Measurements from ENCODE around the gene ATF7IP2. TPM values are rescaled to one million over a fixed set of nuclear protein-coding genes. Genes with fewer than 3 reads are reported as not detected.

Gene ATF7IP2
- total and polyA plus RNA-seq, 2 of the 13 experiments (the other 11 are each of a cell fraction or from before 2014, with no cell fraction given), result 117 to 217 TPM

DNA sequence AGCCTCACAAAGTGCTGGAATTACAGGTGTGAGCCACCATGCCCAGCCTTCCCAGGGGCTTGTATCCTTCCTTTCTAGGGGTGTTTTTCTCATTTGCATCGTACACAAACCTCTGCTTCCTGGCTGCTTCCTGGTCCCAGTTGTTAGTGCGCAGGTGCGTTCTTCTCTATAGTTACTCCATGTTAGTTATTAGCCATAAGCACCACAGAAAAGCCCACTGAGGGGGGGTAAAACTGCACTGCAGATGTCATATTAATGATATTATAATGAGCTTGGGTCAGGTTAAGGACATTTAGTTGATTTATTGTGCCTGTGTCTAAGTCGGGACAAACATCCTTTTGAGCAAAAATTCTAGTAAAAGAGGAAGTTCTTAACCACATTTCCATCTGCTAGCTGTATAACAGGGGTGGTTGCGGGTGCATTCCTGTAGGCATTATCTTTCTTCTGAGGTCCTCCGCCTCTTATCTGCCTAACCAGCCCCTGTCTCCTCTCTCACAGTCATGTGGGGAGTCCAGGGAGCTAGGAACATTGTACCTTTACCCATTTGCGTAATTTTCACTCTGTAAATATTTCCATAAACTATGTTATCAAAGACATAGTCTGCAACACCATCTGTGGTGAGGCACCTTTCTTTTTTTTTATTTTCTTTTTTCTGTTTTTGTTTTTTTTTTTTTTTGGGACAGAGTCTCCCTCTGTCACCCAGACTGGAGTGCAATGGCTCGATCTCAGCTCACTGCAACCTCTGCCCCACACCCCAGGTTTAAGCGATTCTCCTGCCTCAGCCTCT lies 23.6 kb upstream of the ATF7IP2 start (continued):
- TF ChIP-seq ZMYM3 (CRISPR knock-in tag; IDR thresholded peaks at IDR 0.05) (peak; percentile 75; the same call in 1 of the 2 replicates), TBX3 (IDR thresholded peaks at IDR 0.05; ENCODE audit: borderline replicate concordance) (no peak), ZNF784 (CRISPR knock-in tag; IDR thresholded peaks at IDR 0.05; ENCODE audit: borderline replicate concordance) (no peak), ZNF550 (CRISPR knock-in tag; IDR thresholded peaks at IDR 0.05; ENCODE audit: borderline replicate concordance) (no peak), ZNF503 (CRISPR knock-in tag; IDR thresholded peaks at IDR 0.05) (peak; percentile 77; the same call in 1 of the 2 replicates), NFKBIZ (CRISPR knock-in tag; IDR thresholded peaks at IDR 0.05) (no peak), ZFP36 (IDR thresholded peaks at IDR 0.05; ENCODE audit: borderline replicate concordance, low read depth, low read length, partially characterized antibody) (no peak), SKIL (CRISPR knock-in tag; IDR thresholded peaks at IDR 0.05; ENCODE audit: borderline replicate concordance) (peak; percentile 73), ZNF788 (CRISPR knock-in tag; IDR thresholded peaks at IDR 0.05; ENCODE audit: borderline replicate concordance) (no peak; the same call in 1 of the 2 replicates), ZNF382 (CRISPR knock-in tag; IDR thresholded peaks at IDR 0.05; ENCODE audit: borderline replicate concordance) (no peak), ZBTB46 (CRISPR knock-in tag; IDR thresholded peaks at IDR 0.05; ENCODE audit: borderline replicate concordance) (no peak), U2AF1 (optimal IDR thresholded peaks at IDR 0.05; ENCODE audit: low read depth, low read length) (no peak), ZNF431 (CRISPR knock-in tag; IDR thresholded peaks at IDR 0.05; ENCODE audit: borderline replicate concordance, low read depth) (no peak), SCMH1 (CRISPR knock-in tag; IDR thresholded peaks at IDR 0.05; ENCODE audit: borderline replicate concordance) (no peak), PAX8 (CRISPR knock-in tag; IDR thresholded peaks at IDR 0.05; ENCODE audit: borderline replicate concordance) (no peak)
